GM04504 (cell line): ENCODE results near the gene MYH9.

ENCODE experiments used
- DNase-seq: peaks from one replicate; pipeline ENCODE4 v3.0.0-alpha.2; 2012; ENCODE audit warnings: low read depth

Gene MYH9

DNA sequence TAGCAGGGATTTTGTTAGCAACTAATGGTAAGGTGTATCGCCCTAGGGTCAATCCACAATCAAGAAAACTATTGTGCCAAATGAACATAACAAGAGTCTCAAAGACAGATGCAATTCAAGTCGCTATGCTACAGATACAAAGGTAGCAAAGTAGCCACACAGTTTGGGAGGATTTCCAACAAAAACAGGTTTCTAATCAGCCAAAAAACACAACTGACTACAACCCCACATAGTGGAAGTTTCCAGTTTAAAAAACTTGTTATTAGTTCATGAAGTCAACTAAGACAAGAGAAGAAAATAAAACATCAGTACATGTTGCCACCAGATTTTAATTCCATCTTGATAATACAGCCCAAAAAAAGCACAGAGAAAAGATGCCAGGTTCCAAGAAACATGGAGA, 38.0 kb downstream of the MYH9 start:
- DNase-seq = no peak

GRCh38 chr22:36348760-36349159, 39.0 kb downstream of the MYH9 start:
- DNase-seq = no peak

DNA sequence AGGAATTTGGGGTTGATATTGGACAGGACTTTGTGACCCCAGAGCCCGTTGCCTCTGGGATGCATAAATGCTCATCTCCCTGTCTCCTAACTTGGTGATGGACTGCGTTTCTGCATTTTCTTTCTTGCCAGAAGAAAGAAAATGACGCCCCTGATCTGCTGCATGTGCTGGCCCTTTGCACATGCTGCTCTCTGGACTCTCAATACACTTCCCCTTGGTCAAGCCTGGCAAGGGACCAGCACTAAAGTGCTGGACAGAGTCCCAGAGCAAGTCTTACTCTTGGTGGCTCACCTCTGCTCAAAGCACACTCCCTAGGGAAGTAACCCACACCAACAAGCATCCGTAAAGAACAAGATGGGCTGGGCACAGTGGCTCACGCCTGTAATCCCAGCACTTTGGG, 40.7 kb downstream of the MYH9 start:
- no peak for DNase-seq

DNA sequence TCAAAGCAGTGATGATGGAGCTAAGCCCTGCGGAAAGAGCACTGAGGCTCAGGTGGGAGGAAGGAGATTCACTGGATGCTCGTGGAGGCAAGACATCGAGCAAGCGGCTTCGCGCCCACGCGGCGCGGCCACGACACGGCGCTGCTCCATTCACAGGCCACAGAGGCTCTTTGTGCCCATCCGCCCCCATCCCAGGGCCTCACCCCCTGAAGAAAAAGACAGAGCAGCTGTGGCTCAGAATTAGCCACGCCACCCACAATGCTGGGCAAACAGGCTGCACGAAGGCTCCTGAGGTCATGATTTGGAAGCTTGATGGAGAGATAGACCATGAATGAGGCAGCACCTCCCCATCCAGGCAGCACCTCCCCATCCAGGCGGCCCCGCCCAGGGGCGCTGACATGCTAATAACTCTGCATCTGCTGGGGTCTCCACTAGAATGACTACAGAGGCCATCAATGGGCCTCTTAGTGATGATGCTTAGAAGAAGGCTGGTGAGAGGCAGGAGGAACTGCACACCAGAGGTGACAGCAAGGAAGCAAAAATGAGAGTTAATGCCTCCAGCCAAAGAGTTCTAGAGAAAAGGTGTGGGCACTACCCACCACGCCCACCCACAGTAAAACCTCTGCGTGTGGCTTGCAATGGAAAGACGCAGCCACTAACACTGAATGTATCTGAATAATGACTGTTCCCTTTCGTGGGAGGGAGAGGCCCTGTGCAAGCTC, 43.5 kb downstream of the MYH9 start:
- DNase-seq = no peak

DNA sequence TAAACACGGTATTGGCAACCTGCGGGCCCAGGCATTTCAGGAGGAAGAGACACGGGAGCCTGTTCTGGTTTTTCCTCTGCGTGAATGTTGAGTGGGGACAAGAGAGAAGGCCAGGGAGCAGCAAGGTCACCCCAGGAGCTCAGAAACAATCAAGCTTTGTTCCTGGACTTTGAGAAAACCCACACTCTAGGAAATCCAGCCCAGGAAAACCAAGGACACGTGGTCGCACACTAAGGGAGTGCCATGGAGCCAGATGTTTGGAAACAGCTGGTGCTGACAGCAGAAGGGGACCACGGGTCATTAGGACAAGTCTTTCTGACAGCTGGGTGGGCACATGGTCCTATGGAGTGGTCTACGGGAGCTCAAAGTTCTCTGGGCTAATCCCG, 44.1 kb downstream of the MYH9 start:
- no peak for DNase-seq

DNA sequence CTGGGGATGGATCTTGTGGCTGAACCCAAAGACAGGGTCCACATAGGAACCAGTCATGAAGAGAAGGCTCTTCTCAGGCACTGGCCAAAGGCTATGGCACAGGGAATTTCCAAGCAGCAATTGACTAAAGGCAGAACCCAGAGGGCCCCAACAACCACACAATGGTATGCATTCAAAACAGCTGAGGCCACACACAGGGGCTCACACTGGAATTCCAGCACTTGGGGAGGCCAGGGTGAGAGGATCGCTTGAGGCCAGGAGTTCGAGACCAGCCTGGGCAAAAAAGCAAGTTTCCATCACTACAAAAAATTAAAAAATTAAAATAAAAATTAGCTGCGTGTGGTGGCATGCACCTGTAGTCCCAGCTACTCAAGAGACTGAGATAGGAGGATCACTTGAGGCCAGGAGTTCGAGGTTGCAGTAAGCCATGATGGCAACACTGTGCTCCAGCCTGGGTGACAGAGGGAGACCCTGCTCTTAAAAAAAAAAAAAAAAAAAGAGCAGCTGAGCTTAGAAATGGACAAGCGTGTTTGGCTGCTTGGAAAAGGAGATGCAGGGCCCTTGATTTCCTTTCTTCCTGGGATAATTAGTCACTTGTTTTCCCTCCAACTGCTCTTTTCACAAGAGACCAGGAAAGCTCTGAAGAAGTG, 44.6 kb downstream of the MYH9 start:
- no peak for DNase-seq

GRCh38 chr22:36341640-36342041, 46.1 kb downstream of the MYH9 start:
- DNase-seq = no peak

DNA sequence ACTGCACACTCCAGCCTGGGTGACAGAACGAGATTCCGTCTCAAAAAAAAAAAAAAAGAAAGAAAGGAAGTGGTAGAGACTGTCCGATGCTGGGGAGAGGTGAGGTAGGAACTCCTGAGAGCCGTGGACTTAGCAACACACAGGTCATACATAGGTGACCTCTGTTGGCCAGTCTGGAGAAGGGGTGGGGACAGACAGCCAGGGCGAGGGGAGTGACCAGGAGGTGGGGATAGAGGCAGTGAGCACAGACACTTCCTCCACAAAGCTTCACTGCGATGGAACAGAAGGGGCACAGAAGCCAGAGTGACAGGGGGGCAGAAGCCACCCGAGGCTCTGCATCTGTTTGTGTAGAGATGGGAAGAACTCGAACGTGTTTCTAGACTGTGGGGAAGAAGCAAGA, 47.1 kb downstream of the MYH9 start:
- DNase-seq = no peak

DNA sequence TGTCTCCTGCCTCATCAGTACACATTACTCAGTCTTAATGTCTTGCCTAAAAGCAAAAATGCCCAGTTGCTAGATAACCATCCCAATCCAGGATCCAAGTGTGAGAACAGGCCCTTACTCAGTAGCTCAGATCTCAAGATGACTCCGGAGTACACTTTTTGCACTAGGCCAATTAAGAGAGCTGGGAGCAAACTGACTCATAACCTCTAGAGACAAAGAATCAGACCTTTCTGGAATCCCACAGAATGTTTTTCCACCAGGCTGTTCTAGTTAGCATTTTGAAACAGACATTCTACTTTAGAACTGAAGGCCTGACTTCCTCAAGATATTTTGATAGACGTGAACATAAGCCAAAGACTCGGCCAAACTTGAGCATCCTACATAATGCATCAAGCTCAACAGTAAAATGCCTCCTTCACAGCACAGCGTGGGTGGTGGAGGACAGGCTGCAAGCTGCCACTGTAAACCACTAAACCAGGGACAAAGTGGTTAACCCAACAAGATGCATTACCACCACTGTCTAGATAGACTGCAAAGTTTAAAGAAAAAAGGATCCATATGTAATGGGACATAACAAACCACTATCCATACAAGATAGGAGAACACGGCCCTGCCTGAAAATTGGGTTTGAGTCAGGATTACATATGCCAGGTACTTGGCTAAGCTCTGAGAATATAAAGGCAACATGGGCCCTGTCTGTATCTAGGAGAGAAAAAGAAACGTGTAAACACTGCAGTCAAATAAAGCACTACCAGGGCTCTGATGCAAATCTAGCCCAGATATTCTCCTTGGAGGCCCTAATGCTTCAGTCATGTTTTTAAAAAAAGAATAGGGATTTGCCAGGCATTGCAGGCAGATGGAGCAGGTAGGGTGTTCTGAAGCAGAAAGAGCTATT, 48.3 kb downstream of the MYH9 start:
- DNase-seq = peak; percentile 75

GRCh38 chr22:36337365-36338130, 50.2 kb downstream of the MYH9 start:
- DNase-seq = no peak

GRCh38 chr22:36336246-36337182, 51.3 kb downstream of the MYH9 start:
- DNase-seq = no peak

DNA sequence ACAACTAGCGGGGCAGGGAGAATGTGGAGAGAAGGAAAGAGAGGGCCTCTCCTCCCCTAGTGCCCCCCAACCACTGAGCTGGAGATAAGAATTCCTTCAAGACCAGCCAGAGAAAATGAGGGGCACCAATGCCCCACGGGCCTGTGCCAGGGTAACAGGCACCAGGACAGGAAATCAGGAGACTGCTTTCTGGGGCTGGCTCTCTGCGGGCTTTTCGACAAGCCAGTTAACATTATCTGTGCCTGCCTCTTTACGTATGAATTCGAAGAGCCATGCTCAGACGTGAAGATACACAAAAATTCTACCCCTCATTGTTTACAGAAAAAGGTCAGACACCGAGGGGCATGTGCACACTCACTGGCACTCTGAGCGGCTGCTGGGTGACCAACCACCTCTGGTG, 52.1 kb downstream of the MYH9 start:
- no peak for DNase-seq

GRCh38 chr22:36334821-36335603, 52.8 kb downstream of the MYH9 start:
- peak; percentile 44 for DNase-seq

- no peak for DNase-seq
Measured at GRCh38 chr22:36334081-36334820, 53.5 kb downstream of the MYH9 start.

DNA sequence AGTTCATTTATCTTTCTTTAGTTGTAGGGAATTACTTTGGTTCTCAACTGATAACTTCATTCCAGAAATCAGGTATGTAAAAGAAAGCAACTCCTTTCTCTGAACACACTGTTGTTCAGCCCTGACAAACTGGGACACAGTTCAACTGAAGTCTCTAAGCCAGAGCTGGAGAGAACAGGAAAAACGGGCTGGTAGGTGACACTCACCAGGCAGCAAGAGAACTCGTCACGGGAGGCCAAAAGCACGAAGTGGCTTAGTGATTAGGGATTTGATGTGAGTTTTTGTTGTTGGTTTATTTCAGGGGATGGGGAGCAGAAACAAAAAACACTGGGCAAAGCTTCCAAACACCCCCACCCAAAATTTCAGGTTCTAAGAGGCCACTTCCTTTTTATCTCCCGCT, 54.1 kb downstream of the MYH9 start:
- DNase-seq = no peak

DNA sequence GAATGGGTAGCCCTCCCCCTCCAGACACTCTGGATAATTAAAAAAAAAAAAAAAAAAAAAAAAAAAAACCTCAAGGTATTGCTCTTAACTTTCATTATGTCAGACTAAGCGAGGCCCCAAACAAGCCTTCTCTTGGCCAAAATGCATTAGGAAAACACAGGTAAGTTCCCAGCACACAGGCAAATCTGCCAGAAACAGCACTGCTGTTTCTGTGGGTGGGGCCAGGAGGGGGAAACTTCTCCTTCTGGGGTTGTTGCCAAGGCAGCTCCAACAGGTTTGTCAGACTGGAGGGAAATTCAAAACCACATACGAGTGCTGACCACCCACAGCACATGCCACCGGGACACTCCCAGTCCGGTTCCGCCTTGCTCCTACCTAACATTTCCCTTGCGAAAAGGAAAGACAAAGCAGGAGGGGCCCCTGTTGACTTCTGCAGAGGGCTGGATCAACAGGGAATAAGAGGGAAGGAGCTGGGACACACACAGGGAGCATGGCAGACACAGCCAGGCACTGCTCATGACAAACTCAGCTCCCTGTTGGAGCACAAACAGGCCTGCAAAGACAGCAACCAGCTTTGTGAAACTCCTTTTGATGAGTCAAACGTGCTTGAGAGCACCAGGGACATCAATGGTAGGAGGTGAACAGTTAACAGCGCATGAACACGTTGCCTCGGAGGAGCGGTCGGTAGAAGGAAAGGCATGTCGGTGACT, 55.0 kb downstream of the MYH9 start:
- no peak for DNase-seq

DNA sequence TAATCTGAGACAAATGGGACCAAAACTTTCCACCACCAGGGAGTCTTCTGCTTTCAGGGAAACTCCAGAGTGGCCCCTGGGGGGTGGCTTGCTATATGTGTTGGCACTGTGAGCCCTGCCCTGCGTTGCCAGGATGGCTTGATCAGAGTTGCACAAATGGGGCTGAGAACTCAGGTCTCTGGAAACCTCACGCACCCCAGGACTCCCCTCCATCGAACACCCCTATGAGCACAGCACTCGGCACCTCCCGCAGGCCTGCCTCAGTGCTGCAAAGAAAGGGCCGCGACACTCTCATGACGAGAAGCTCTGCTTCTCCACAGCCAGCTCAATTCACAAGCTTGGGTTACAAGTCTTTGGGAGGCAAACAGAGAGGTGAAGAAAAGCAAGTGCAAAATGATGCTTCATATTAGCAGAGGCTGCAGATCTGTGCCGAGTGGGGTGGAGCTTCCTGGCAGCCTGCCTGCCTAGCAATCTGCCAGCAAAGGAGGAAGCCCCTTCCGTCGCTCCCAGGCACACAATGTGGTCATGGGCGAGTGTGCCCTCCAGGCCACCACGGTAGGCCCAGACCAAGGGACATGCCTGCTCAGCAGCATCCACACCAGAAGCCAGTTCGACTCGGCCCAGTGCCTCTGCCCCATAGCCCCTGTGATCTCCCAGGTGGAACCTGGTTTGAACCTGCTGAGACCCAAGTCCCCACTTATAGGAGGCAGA, 55.7 kb downstream of the MYH9 start:
- no peak for DNase-seq

DNA sequence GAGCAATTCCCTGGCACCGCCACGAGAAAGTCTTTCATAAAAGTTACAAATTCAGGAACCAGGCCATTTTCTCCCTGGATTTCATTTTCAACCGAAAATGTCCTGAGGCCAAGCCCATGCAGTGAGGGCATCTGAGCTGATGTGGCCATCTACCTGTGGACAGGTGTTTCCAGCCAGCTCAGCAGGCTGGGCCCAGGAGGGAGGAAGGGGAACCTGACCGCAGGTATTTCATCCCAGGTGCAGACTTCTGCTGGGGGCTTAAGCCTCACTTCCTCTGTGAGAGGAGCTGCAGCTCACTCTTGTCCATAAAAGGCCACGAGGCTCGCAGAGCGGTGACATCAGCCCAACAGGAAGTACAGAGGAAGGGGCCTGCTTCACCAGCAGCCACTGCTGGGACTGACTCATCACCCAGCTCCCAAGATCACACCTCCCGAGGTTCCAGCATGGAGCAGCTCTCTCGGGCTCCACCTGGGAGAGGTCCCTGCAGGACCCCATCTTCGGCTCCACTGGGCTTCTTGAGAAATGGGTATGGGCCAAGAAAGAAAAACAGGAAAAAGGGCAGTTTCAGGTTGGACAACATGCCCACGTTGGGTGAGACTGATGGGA, 56.4 kb downstream of the MYH9 start:
- DNase-seq = peak; percentile 88
